ENCODE results near the gene RAB44.
A peak's percentile ranks its signal among the peaks of the same experiment; 100 is the strongest.

The RAB44 gene

GRCh38 chr6:36753671-36754405 lies 56.2 kb downstream of the RAB44 start:
- DNase-seq = no peak

GRCh38 chr6:36754582-36755434 lies 57.2 kb downstream of the RAB44 start:
- no peak for DNase-seq

- peak; percentile 41 for DNase-seq
Measured at GRCh38 chr6:36755435-36756348, 58.1 kb downstream of the RAB44 start.

- DNase-seq = no peak
Measured at GRCh38 chr6:36756786-36757185, 59.2 kb downstream of the RAB44 start.

GRCh38 chr6:36757206-36757605 lies 59.6 kb downstream of the RAB44 start:
- DNase-seq = peak; percentile 16

GRCh38 chr6:36757943-36758508 lies 60.4 kb downstream of the RAB44 start:
- DNase-seq = no peak

GRCh38 chr6:36758516-36759147 lies 61.0 kb downstream of the RAB44 start:
- no peak for DNase-seq

- DNase-seq = peak; percentile 88
Measured at GRCh38 chr6:36759148-36759759, 61.6 kb downstream of the RAB44 start.

GRCh38 chr6:36760685-36761435 lies 63.2 kb downstream of the RAB44 start:
- no peak for DNase-seq

GRCh38 chr6:36762123-36762522 lies 64.5 kb downstream of the RAB44 start:
- no peak for DNase-seq

GRCh38 chr6:36765190-36765589 lies 67.6 kb downstream of the RAB44 start:
- DNase-seq = no peak

- peak; percentile 94 for DNase-seq
Measured at GRCh38 chr6:36765594-36766398, 68.2 kb downstream of the RAB44 start.

- DNase-seq = peak; percentile 34
Measured at GRCh38 chr6:36766399-36766945, 68.8 kb downstream of the RAB44 start.

GRCh38 chr6:36769183-36769675 lies 71.6 kb downstream of the RAB44 start:
- no peak for DNase-seq

GRCh38 chr6:36769676-36770499 lies 72.3 kb downstream of the RAB44 start:
- DNase-seq = peak; percentile 66

GRCh38 chr6:36771145-36771544 lies 73.5 kb downstream of the RAB44 start:
- no peak for DNase-seq

GRCh38 chr6:36772397-36772796 lies 74.8 kb downstream of the RAB44 start:
- DNase-seq = peak; percentile 32

- DNase-seq = no peak
Measured at GRCh38 chr6:36774331-36774730, 76.7 kb downstream of the RAB44 start.

GRCh38 chr6:36776167-36776566 lies 78.5 kb downstream of the RAB44 start:
- no peak for DNase-seq

All from hematopoietic multipotent progenitor cell treated with erythropoietin and hydrocortisone succinate and interleukin-3 and kit ligand, for 4 days (in vitro differentiated cells).